Kidney epithelial cell (primary cell): ENCODE data around the gene GSDME. TPM values are rescaled to one million over a fixed set of nuclear protein-coding genes. Genes with fewer than 3 reads are reported as not detected.

Experiments used
- DNase-seq: peaks from one replicate; pipeline ENCODE4 v3.0.0-alpha.2; 2010; ENCODE audit warnings: low read depth
- H3K27me3 ChIP-seq: 2 replicates; pipeline ENCODE4 v1.6.0; 2011; ENCODE audit warnings: low read length; ENCODE audit not compliant: control insufficient read depth, insufficient read depth
- H3K36me3 ChIP-seq: 2 replicates; pipeline ENCODE4 v1.5.1; 2011; ENCODE audit warnings: low read length; ENCODE audit not compliant: control insufficient read depth, insufficient read depth
- H3K4me3 ChIP-seq: 2 replicates; pipeline ENCODE4 v1.5.1; 2011; ENCODE audit warnings: low read depth, mild to moderate bottlenecking, control low read depth, low read length
- CTCF ChIP-seq: IDR thresholded peaks from 2 replicates; pipeline ENCODE4 v1.5.1; 2011; ENCODE audit warnings: mild to moderate bottlenecking, moderate library complexity, low read length, control low read depth, inconsistent platforms; ENCODE audit not compliant: insufficient read depth, poor library complexity, severe bottlenecking
- total RNA-seq: library from RNA; depleted of rRNA; stranded (reverse); fragments of >200 nt; gene quantifications from 2 replicates; pipeline ENCODE4 v1.2.3, GENCODE V29; 2015

The GSDME gene
- total RNA-seq, 1 donor from 2014 or later: 84.8 TPM

DNA sequence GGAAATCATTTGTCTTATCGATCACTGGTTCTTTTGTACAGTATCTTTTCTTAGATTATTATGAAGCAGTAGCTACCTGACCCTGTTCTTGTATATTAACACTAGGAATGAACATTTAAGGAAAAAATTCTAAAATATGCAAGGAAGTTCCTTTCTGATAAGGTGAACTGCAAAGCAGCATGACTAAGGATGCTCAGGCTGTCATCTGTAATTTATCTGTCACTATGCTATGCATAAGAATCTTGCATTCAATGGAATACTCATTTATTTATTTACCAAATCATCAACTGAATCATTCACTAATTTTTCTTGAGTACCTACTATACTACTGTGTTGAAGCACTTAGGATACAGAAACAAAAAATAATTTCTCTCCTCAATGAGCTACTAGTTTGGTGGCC is 5.8 kb downstream of the GSDME start:
- no peak for DNase-seq
- no peak for TF ChIP-seq CTCF
- peaks cover 1% of the 10 kb centered on the region for H3K36me3 ChIP-seq
- H3K4me3 ChIP-seq: no peak overlapping the region
- no peaks in the 10 kb centered on the region for H3K27me3 ChIP-seq

DNA sequence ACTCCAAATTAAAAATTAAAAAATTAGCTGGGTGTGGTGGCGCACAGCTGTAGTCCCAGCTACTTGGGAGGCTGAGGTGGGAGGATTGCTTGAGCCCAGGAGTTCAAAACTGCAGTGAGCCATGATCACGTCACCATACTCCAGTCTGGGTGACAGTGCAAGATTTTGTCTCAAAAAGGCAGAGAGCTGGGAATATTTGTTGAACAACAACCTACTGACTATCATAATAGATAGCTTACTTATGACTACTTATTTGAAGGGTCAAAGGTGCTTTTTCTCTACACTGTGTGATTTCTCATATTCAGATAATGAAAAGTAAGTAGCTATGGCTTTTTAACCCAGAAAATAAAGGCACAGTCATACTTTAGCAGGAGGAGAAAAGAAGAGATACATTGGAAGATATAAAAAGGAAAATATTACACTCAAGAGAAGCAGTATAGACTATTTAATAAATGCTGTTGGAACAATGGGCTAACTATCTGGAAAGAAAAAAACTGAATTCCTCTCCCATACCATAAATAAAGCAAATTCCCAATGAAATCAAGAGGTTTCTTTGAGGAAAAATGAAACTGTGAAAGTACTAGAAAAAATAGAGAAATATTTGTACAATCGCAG is 6.7 kb downstream of the GSDME start:
- H3K27me3 ChIP-seq: no peaks in the 10 kb centered on the region
- H3K4me3 ChIP-seq: no peak overlapping the region
- TF ChIP-seq CTCF: no peak
- DNase-seq: no peak
- H3K36me3 ChIP-seq: peaks cover 1% of the 10 kb centered on the region

DNA sequence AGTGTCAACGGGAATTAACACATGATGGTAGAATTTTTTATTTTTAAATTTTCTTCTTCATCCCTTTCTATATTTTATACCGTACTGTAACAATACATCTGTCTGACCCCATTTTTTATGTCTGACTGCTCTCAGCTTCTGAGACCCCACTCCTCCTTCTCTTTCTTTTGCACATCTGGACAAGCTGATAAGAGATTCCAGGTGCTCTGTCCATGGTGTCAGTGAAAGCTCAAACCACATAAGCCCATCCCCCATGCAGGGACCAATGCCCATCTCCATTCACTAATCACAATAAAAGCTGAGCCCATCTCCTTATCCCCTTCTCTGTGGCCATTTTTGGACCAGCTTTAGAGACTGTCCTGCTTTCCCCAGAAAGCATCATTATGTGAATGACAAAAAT is 8.7 kb downstream of the GSDME start:
- no peak overlapping the region for H3K4me3 ChIP-seq
- H3K27me3 ChIP-seq: no peaks in the 10 kb centered on the region
- no peak for DNase-seq
- H3K36me3 ChIP-seq: peaks cover 1% of the 10 kb centered on the region
- no peak for TF ChIP-seq CTCF

DNA sequence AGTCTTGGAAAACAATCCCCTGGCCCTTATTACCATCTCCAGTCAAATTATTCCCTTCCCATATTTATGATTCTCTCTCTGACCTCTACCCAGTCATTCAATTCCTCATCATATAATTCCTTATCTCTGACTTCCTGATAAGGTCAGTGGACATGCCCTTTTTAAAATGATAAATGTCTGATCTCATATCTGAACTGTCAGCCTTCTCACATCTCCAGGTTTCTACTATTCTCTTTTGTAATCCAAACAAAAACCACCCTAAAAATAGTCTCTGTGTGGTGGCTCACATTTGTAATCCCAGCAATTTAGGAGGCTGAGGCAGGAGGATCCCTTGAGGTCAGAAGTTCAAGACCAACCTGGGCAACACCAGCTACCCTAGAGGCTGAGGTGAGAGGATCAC is 11.9 kb downstream of the GSDME start:
- no peak for TF ChIP-seq CTCF
- Histone ChIP-seq H3K27me3 (no peaks in the 10 kb centered on the region), H3K36me3 (peaks cover 1% of the 10 kb centered on the region), H3K4me3 (no peak overlapping the region)
- no peak for DNase-seq

DNA sequence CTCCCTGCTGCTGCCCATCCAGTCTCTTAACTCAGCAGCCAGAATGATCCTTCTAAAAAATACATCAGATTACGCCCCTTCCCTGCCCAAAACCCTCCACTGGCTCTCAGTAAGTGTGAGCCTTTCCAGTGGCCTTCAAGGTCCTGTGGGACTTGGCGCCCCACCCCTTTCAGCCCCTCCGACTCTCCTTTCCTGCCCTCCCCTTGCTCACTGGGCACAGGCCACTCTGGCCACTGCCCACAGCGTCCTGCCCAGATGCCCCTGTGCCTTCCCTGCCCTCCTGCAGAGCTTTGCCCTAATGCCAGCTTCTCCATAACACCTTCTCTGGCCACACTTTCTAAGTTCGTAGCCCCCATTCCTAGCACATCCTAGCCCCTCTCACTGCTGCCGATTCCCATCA is 13.8 kb downstream of the GSDME start:
- Histone ChIP-seq H3K27me3 (no peaks in the 10 kb centered on the region), H3K36me3 (peaks cover 1% of the 10 kb centered on the region), H3K4me3 (no peak overlapping the region)
- DNase-seq: no peak
- TF ChIP-seq CTCF: no peak

GRCh38 chr7:24742506-24743162 is 14.6 kb downstream of the GSDME start:
- no peak for DNase-seq

More at GRCh38 chr7:24742506-24743162, 14.6 kb downstream of the GSDME start:
- no peak for TF ChIP-seq CTCF
- H3K27me3 ChIP-seq: no peaks in the 10 kb centered on the region
- no peak overlapping the region for H3K4me3 ChIP-seq
- H3K36me3 ChIP-seq: peaks cover 1% of the 10 kb centered on the region
